Measurements from ENCODE around the gene AP2B1. TPM values are rescaled to one million over a fixed set of nuclear protein-coding genes. Genes with fewer than 3 reads are reported as not detected.

Gene AP2B1
- total RNA-seq, 1 experiment from 2014 or later, result 87.1 TPM

DNA sequence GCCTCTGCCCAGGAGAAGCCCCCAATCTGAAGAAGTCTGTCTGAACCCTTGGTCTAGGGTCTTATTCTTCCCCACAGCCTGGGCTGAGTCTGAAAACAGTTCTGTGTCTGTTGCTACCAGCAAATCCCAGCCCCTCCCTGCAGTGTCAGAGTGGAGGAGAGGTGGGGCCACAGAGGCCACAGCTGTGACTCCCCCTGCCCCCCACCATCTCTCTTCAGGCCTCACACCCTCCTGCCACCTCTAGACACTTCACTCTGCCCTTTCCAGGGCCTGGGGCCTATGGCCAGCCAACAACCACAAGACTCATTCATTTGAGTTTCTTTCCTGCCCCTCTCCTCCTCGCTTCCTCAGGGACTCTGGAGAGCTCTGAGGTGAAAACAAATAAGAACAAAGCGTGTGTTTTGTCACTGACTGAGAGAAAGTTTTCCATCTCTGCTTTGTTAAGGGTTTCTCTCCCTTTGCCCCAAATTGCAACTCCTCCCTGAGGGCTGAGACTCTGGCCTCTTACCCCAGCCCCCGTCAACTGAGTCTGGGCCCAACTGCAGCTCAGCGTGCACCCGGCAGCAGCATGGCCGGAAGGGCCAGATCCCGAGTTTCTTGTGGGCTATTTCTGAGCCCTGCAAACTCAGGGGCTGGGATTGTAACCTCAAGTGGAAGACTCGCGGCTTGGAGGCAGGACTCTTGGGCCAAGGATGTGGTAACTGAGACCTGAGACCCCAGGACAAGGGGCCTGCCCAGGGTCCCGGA is 186.7 kb downstream of the AP2B1 start:
- DNase-seq, result no peak
- H3K36me3 ChIP-seq (replicated peaks; ENCODE audit: control insufficient read depth, insufficient read depth, low read length), result no peaks in the 10 kb centered on the region
- H3K27me3 ChIP-seq (ENCODE audit: control insufficient read depth, insufficient read depth, low read length), result no peaks in the 10 kb centered on the region

DNA sequence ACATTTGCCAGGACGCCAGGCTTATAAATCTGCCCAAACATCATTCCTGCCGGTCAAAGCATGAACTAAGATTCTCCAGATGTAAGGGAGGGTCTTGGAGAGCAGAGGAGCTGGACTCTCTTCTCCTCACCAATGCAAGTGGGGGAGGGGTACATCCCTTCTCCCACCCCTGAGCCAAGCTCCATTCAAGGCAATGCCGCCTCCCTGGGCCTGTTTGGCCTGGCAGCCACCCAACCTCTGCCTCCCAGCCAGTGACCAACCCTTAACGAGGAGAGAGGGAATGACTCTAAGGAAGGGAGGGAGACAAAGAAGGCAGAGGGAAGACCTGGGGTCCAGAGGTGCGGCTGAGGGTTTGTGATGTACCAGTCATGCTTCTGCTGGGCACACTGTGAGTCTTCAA is 187.4 kb downstream of the AP2B1 start:
- no peaks in the 10 kb centered on the region for H3K27me3 ChIP-seq (ENCODE audit: control insufficient read depth, insufficient read depth, low read length)
- no peak for DNase-seq
- no peak overlapping the region for H3K4me3 ChIP-seq (ENCODE audit: insufficient read depth, low read depth, low read length)
- H3K36me3 ChIP-seq (replicated peaks; ENCODE audit: control insufficient read depth, insufficient read depth, low read length), result no peaks in the 10 kb centered on the region

More for the DNA sequence above, 186.7 kb downstream of the AP2B1 start:
- no peak overlapping the region for H3K4me3 ChIP-seq (ENCODE audit: insufficient read depth, low read depth, low read length)

- Histone ChIP-seq H3K4me3 (ENCODE audit: insufficient read depth, low read depth, low read length) (no peak overlapping the region), H3K27me3 (ENCODE audit: control insufficient read depth, insufficient read depth, low read length) (no peaks in the 10 kb centered on the region), H3K36me3 (replicated peaks; ENCODE audit: control insufficient read depth, insufficient read depth, low read length) (no peaks in the 10 kb centered on the region)
- no peak for DNase-seq
Measured at GRCh38 chr17:35775039-35775438, 187.9 kb downstream of the AP2B1 start.

DNA sequence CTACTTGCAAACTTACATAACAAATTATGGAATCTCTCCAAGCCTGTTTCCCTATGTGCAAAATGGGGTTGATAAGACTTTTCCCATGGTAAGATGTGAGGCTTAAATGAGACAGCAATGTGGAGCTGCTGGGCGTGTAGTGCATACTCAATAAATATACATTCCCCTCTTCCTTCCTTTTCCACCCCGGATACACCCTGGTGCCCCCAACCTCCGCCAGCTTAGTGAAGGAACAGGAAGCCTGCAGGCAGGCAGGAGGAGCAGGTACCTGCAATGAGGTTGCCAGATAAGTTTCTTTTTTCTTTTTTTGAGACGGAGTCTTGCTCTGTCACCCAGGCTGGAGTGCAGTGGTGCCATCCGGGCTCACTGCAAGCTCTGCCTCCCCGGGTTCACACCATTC is 188.5 kb downstream of the AP2B1 start:
- no peaks in the 10 kb centered on the region for H3K27me3 ChIP-seq (ENCODE audit: control insufficient read depth, insufficient read depth, low read length)
- H3K4me3 ChIP-seq (ENCODE audit: insufficient read depth, low read depth, low read length), result no peak overlapping the region
- no peak for DNase-seq
- no peaks in the 10 kb centered on the region for H3K36me3 ChIP-seq (replicated peaks; ENCODE audit: control insufficient read depth, insufficient read depth, low read length)

Other genes with a start within 250 kb of the AP2B1 start
- 0.21 and 0.41 TPM in 2 replicates for gene SLFN11, start 213.7 kb upstream of the AP2B1 start, total RNA-seq (2014; rRNA removed; shearing (Covaris generic))
- gene SLFN12, start 154.8 kb upstream of the AP2B1 start, total RNA-seq (2014; rRNA removed; shearing (Covaris generic)), result 11.3 and 12.5 TPM in 2 replicates
- gene SLFN13, start 138.6 kb upstream of the AP2B1 start, total RNA-seq (2014; rRNA removed; shearing (Covaris generic)), result 19.8 and 21.3 TPM in 2 replicates
- not detected in 2 replicates for gene SLFN12L, start 49.6 kb upstream of the AP2B1 start, total RNA-seq (2014; rRNA removed; shearing (Covaris generic))
- not detected in 2 replicates for gene SLFN14, start 26.5 kb upstream of the AP2B1 start, total RNA-seq (2014; rRNA removed; shearing (Covaris generic))
- 5.5 and 7.7 TPM in 2 replicates for gene PEX12, start 8.8 kb upstream of the AP2B1 start, total RNA-seq (2014; rRNA removed; shearing (Covaris generic))
- 13.8 and 16.9 TPM in 2 replicates for gene RASL10B, start 144.3 kb downstream of the AP2B1 start, total RNA-seq (2014; rRNA removed; shearing (Covaris generic))
- gene GAS2L2, start 165.9 kb downstream of the AP2B1 start, total RNA-seq (2014; rRNA removed; shearing (Covaris generic)), result 0.10 TPM in 1 of 2 replicates, not detected in the other
- gene C17orf50, start 173.6 kb downstream of the AP2B1 start, total RNA-seq (2014; rRNA removed; shearing (Covaris generic)), result not detected in 2 replicates
- not detected in 2 replicates for gene MMP28, start 208.3 kb downstream of the AP2B1 start, total RNA-seq (2014; rRNA removed; shearing (Covaris generic))
- 20.2 and 32.0 TPM in 2 replicates for gene TAF15, start 222.2 kb downstream of the AP2B1 start, total RNA-seq (2014; rRNA removed; shearing (Covaris generic))

Data from H7 (cell line).